ENCODE measurements around the gene DUSP22. TPM values are rescaled to one million over a fixed set of nuclear protein-coding genes. Genes with fewer than 3 reads are reported as not detected.

DUSP22 gene
- total RNA-seq, 2 donors from 2014 or later = 20.5 to 24.5 TPM

DNA sequence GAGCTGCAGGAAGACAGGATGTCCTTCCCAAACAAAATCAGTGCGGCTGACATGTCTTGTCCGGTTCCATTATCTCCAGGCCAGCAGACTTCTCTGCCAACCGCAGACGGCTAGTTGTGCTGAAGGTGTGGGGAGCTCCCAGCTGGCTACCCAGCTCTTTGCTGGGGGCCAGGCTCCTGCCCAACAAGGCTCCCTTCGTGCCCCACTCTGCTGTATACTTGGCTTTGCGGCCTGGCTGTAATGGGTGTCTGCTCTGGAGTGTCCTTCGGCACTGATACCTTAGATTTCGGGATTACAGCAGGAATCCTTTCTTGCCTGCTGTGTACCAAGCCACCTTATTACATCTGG, 50.5 kb downstream of the DUSP22 start:
- intact Hi-C loops (cut with DNase I) = no loop called here
- Histone ChIP-seq H3K4me3 (no peak overlapping the region), H3K27me3 (no peaks in the 10 kb centered on the region), H3K27ac (no peak overlapping the region), H3K9ac (ENCODE audit: low read depth in 2 of 2, low read length in 2 of 2) (no peak overlapping the region), H3K9me3 (no peaks in the 10 kb centered on the region), H3K36me3 (no peaks in the 10 kb centered on the region), H3K4me1 (no peaks in the 10 kb centered on the region)
- no peak for DNase-seq
- TF ChIP-seq, protein P1, sequence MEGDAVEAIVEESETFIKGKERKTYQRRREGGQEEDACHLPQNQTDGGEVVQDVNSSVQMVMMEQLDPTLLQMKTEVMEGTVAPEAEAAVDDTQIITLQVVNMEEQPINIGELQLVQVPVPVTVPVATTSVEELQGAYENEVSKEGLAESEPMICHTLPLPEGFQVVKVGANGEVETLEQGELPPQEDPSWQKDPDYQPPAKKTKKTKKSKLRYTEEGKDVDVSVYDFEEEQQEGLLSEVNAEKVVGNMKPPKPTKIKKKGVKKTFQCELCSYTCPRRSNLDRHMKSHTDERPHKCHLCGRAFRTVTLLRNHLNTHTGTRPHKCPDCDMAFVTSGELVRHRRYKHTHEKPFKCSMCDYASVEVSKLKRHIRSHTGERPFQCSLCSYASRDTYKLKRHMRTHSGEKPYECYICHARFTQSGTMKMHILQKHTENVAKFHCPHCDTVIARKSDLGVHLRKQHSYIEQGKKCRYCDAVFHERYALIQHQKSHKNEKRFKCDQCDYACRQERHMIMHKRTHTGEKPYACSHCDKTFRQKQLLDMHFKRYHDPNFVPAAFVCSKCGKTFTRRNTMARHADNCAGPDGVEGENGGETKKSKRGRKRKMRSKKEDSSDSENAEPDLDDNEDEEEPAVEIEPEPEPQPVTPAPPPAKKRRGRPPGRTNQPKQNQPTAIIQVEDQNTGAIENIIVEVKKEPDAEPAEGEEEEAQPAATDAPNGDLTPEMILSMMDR (IDR thresholded peaks at IDR 0.05) = no peak

DNA sequence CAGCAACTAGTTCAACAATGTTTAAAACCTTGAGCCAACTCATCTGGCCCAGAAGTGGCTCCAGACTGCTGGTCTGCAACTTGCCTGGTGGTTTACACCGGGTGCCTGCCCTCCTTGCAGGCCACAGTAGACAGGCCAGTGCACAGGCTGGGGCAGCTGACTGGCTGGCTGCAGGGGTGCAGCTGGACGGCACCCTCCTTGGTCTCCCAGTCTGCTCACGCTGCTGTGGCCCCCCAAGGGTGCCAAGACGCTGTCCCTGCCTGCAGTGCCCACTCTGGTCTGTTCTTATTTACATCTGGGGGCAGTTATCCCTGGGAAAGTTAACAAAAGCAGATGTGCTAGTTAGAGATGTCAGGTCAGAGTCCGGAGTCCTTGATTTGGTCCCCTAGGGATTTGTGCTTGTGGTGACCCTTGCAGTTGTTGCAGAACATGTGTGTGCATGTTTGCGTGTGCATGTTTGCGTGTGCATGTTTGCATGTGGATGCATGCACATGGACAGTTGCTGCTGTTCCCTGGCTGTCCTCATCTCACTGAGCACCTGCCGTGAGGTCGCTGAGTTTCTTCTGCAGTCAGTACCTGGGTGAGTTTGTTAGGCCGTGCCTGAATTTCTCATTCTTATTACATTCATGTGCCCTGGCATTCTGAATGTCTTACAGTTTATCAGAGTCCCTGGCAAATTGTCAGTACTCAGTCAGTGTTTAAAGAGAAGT, 51.1 kb downstream of the DUSP22 start:
- no peak overlapping the region for H3K9ac ChIP-seq (ENCODE audit: low read depth in 2 of 2, low read length in 2 of 2)
- DNase-seq = no peak
- intact Hi-C loops (cut with DNase I) = no loop called here

DNA sequence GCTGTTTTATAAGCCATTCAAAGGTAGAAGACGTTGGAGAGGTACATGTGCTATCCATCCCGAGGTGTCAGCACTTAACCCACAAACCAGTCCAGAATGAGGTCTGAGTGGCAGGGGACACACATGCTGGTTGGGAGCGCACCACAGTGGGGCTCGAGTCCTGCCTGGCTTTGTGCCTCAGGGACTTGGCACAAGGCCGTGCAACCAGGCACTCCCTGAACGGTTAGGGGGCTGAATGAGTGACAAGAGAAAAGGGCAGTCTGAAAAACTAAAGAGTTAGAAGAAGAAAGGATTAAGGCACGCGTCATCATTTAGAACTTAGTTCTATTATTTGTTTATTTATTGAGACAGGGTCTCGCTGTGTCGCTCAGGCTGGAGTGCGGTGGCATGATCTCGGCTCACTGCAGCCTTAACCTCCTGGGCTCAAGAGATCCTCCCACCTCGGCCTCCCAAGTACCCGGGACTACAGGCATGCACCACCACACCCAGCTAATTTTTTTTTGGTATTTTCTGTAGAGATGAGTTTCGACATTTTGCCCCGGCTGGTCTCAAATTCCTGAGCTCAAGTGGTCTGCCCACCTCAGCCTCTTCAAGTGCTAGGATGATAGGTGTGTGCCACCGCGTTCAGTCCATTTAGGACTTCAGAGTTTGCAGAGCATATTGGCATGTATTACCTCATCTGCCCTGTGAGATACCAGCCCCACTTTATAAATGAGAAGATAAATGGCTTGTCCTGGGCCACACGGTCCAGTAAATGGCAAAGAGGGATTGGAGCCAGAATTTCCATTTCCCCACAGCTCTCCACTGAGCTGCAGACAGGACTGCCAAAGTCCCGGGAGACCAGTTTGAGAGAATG, 51.9 kb downstream of the DUSP22 start:
- no peaks in the 10 kb centered on the region for H3K27me3 ChIP-seq
- DNase-seq = no peak
- intact Hi-C loops (cut with DNase I) = no loop called here
- H3K36me3 ChIP-seq = no peaks in the 10 kb centered on the region
- H3K4me3 ChIP-seq = no peak overlapping the region
- H3K4me1 ChIP-seq = no peaks in the 10 kb centered on the region
- H3K27ac ChIP-seq = no peak overlapping the region
- no peaks in the 10 kb centered on the region for H3K9me3 ChIP-seq
- H3K9ac ChIP-seq (ENCODE audit: low read depth in 2 of 2, low read length in 2 of 2) = no peak overlapping the region
- TF ChIP-seq, protein P1 (IDR thresholded peaks at IDR 0.05) = no peak

More for the DNA sequence above, 51.1 kb downstream of the DUSP22 start:
- TF ChIP-seq, protein P1 (IDR thresholded peaks at IDR 0.05) = no peak
- Histone ChIP-seq H3K36me3 (no peaks in the 10 kb centered on the region), H3K4me1 (no peaks in the 10 kb centered on the region), H3K27ac (no peak overlapping the region), H3K27me3 (no peaks in the 10 kb centered on the region), H3K4me3 (no peak overlapping the region), H3K9me3 (no peaks in the 10 kb centered on the region)

DNA sequence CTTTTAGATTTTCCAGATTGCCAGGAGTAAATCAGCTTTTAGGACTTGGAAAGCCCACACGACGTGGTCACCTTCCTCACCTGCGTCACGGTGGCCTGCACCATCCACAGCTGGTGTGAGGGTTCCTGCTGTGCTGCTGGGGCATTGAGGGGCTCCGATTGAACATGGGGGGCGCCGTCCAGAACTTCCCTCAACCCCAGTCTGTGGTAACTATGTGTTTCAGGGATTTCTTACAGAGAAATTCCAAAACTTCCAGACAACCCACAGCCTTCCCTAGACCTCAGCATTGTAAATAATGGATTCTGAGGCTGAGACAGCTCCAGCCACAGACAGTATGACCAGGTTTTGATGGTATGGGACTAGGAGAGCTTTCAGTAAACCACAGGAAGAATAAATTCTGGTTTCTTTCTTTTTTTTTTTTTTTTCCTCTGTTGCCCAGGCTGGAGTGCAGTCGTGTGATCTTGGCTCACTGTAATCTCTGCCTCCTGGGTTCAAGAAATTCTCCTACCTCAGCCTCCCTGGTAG, 52.6 kb downstream of the DUSP22 start:
- Histone ChIP-seq H3K4me1 (no peaks in the 10 kb centered on the region), H3K36me3 (no peaks in the 10 kb centered on the region), H3K9ac (ENCODE audit: low read depth in 2 of 2, low read length in 2 of 2) (no peak overlapping the region), H3K9me3 (no peaks in the 10 kb centered on the region), H3K4me3 (no peak overlapping the region), H3K27me3 (no peaks in the 10 kb centered on the region), H3K27ac (no peak overlapping the region)
- TF ChIP-seq, protein P1 (IDR thresholded peaks at IDR 0.05) = no peak
- intact Hi-C loops (cut with DNase I) = no loop called here
- no peak for DNase-seq

DNA sequence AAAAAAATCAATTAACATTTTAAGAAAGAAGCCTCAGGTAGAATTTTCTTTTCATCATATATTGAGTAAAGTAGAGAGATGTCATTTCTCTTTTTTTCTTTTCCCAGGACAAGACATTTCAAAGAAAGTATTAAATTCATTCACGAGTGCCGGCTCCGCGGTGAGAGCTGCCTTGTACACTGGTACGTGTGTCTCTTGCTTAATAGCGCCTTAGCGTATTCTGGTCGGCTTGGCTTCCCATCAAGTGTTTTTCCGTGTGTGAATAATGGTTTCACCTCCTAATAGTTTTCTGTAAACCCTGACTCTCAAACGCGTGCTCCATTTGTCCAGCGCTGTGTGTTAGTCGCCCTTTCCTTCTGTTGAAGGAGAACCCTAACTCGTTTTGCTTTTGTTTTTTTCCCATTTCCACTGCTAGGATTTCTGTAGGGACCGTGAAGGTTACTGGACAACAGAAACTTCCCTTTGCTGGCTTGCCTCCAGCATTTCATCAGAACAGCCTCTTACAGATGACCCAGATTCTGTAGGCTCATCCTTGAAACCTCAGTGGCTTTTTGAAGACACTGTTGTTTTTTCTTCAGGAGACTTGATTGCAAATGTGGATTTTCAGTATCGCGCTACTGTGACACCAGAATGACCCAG, 53.6 kb downstream of the DUSP22 start:
- Histone ChIP-seq H3K27me3 (no peaks in the 10 kb centered on the region), H3K36me3 (no peaks in the 10 kb centered on the region), H3K4me1 (no peaks in the 10 kb centered on the region), H3K9me3 (no peaks in the 10 kb centered on the region), H3K4me3 (no peak overlapping the region), H3K9ac (ENCODE audit: low read depth in 2 of 2, low read length in 2 of 2) (no peak overlapping the region), H3K27ac (no peak overlapping the region)
- TF ChIP-seq, protein P1 (IDR thresholded peaks at IDR 0.05) = no peak
- intact Hi-C loops (cut with DNase I) = no loop called here
- DNase-seq = no peak

Measured in colonic mucosa (tissue), 4 donors.